Right renal cortex interstitium (tissue), 3 donors: ENCODE data around the gene PPA2. TPM values are rescaled to one million over a fixed set of nuclear protein-coding genes. Genes with fewer than 3 reads are reported as not detected.
"Not testable (repeated sequence)": the region's sequence is repeated elsewhere in the genome, so short reads cannot be mapped to it uniquely, and the experiment has no call there.

ENCODE experiments used
- DNase-seq, 3 donors: peaks; one replicate each; pipeline ENCODE4 v3.0.0-alpha.2; 2013; ENCODE audit warnings: low read depth in 3 of 3, low spot score in 2 of 3
- polyA plus RNA-seq, 3 donors: library from polyadenylated mRNA; unstranded; fragments of 120-200 nt; gene quantifications; one replicate each; pipeline ENCODE4 v1.2.1, GENCODE V29; 2013; ENCODE audit not compliant: insufficient read length in 3 of 3

The PPA2 gene
- 100 to 1,000 TPM; 106 to 114 (median 112) TPM for polyA plus RNA-seq

GRCh38 chr4:105473324-105474098, at the start of gene PPA2:
Gene PPA2, minus strand, starts transcription at chr4:105474062. Its CDS starts 12 bp downstream, at chr4:105474050.
- DNase-seq, result peak; percentile 63 to 76 (median 69)

- DNase-seq, result peak; percentile 27 to 47 (median 29)
Measured at GRCh38 chr4:105520819-105521790, 47.2 kb upstream of the PPA2 start.

GRCh38 chr4:105510245-105510644, 36.4 kb upstream of the PPA2 start:
- no peak for DNase-seq

- DNase-seq, result no peak
Measured at GRCh38 chr4:105509714-105510113, 35.9 kb upstream of the PPA2 start.

- no peak for DNase-seq
Measured at GRCh38 chr4:105509291-105509690, 35.4 kb upstream of the PPA2 start.

- DNase-seq, result no peak
Measured at GRCh38 chr4:105504744-105505143, 30.9 kb upstream of the PPA2 start.

- no peak for DNase-seq
Measured at GRCh38 chr4:105503484-105503883, 29.6 kb upstream of the PPA2 start.

- no peak for DNase-seq
Measured at GRCh38 chr4:105496899-105497298, 23.0 kb upstream of the PPA2 start.

GRCh38 chr4:105495667-105496066, 21.8 kb upstream of the PPA2 start:
- no peak for DNase-seq

- DNase-seq, result no peak
Measured at GRCh38 chr4:105490523-105490922, 16.7 kb upstream of the PPA2 start.

- DNase-seq, result no peak
Measured at GRCh38 chr4:105483840-105484239, 10.0 kb upstream of the PPA2 start.

GRCh38 chr4:105474099-105474518, 247 bp upstream of the PPA2 start:
- DNase-seq, result no peak

- no peak for DNase-seq
Measured at GRCh38 chr4:105472871-105473323, 965 bp downstream of the PPA2 start.

GRCh38 chr4:105471566-105472176, 2.2 kb downstream of the PPA2 start:
- peak; percentile 60 to 71 (median 67) for DNase-seq

- DNase-seq, result no peak
Measured at GRCh38 chr4:105470766-105471165, 3.1 kb downstream of the PPA2 start.

GRCh38 chr4:105469736-105470135, 4.1 kb downstream of the PPA2 start:
- DNase-seq, result no peak

- DNase-seq, result no peak
Measured at GRCh38 chr4:105466580-105466979, 7.3 kb downstream of the PPA2 start.

- DNase-seq, result not testable (repeated sequence)
Measured at GRCh38 chr4:105464563-105464962, 9.3 kb downstream of the PPA2 start.

- no peak for DNase-seq
Measured at GRCh38 chr4:105462576-105462975, 11.3 kb downstream of the PPA2 start.

- DNase-seq, result no peak
Measured at GRCh38 chr4:105461621-105462382, 12.1 kb downstream of the PPA2 start.
